Sigmoid colon (tissue), 3 donors: ENCODE results near the gene ATP2B2.

Source experiments
- CTCF ChIP-seq, 4 experiments: fragments of 450-650 bp in 3 of 4; fragments of 200-600 bp in 1 of 4; IDR thresholded peaks; one replicate each; pipeline ENCODE4 v1.5.1; 2016 to 2019; ENCODE audit warnings: antibody characterized with exemption in 4 of 4, mild to moderate bottlenecking in 3 of 4, moderate library complexity in 2 of 4
- POLR2A ChIP-seq, 2 donors: fragments of 450-650 bp; IDR thresholded peaks; one replicate each; pipeline ENCODE4 v1.6.1; 2016; ENCODE audit warnings: antibody characterized with exemption in 2 of 2, mild to moderate bottlenecking in 2 of 2, moderate library complexity in 2 of 2

GRCh38 chr3:10413041-10413440, 92.3 kb downstream of the ATP2B2 start:
- TF ChIP-seq CTCF (IDR thresholded peaks at IDR 0.05): no peak
- no peak for TF ChIP-seq POLR2A (IDR thresholded peaks at IDR 0.05)
